SU-DHL-6 (cell line): ENCODE results near the gene LVRN.

Experiments
- CTCF ChIP-seq: fragments of 200-600 bp; sonication (generic); IDR thresholded peaks from one replicate; pipeline ENCODE4 v1.5.1; 2017; ENCODE audit warnings: antibody characterized with exemption, mild to moderate bottlenecking, low read length, moderate library complexity; ENCODE audit not compliant: insufficient read depth, poor library complexity, severe bottlenecking
- EZH2phosphoT487 ChIP-seq: fragments of 200-600 bp; sonication (generic), shearing (Covaris generic); conservative IDR thresholded peaks from 2 replicates; pipeline ENCODE4 v1.6.1; 2018; ENCODE audit warnings: mild to moderate bottlenecking, antibody characterized with exemption, low read length, moderate library complexity, mixed read lengths

- no peak for TF ChIP-seq CTCF
- no peak for TF ChIP-seq EZH2phosphoT487
Measured at GRCh38 chr5:115920171-115920725, 42.0 kb upstream of the LVRN start.
